AG04449 (cell line): ENCODE measurements around the gene DIP2B.

Source experiments
- CTCF ChIA-PET: fragments of 350-600 bp; formaldehyde crosslinking; extraction: SDS; loops from one replicate; lab custom pipeline; 2021; ENCODE audit warnings: antibody characterized with exemption; lab: Yijun Ruan, JAX
- POLR2A ChIA-PET: fragments of 400-600, 350-600 bp; formaldehyde crosslinking; extraction: SDS; loops from one replicate; lab custom pipeline; 2020; ENCODE audit warnings: antibody characterized with exemption, inconsistent platforms; lab: Yijun Ruan, JAX
- DNase-seq: peaks from one replicate; pipeline ENCODE4 v3.0.0-alpha.2; 2010; ENCODE audit warnings: low read depth, low spot score
- H3K4me3 ChIP-seq: 2 replicates; pipeline ENCODE4 v1.5.1; 2011; ENCODE audit warnings: low read depth, mild to moderate bottlenecking, control low read depth, low read length
- TF ChIP-seq, protein P1 (sequence below): IDR thresholded peaks from one replicate; pipeline ENCODE4 v1.5.1; 2011; ENCODE audit warnings: mild to moderate bottlenecking, moderate library complexity, low read length, control low read depth, inconsistent platforms; ENCODE audit not compliant: insufficient read depth; ENCODE audit errors: missing control alignments

DIP2B gene

DNA sequence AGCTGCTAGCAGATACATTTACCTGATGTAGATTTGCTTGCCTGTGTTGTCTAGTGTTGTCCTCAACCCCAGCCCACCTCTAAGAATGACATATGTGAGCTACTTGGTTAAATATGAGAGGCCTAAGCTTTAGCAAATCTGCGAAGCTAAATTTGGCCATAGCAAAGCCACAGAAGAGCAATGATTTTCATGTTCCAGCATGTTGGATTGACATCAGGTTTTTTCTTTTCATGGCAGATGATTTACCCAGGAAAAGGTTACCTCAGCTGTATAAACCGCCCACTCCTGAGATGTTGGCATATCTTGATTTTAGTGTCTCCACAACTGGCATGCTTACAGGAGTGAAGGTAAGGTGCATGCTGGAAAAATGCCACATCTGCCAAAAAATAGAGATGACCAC, 222.7 kb downstream of the DIP2B start:
- TF ChIP-seq, protein P1, sequence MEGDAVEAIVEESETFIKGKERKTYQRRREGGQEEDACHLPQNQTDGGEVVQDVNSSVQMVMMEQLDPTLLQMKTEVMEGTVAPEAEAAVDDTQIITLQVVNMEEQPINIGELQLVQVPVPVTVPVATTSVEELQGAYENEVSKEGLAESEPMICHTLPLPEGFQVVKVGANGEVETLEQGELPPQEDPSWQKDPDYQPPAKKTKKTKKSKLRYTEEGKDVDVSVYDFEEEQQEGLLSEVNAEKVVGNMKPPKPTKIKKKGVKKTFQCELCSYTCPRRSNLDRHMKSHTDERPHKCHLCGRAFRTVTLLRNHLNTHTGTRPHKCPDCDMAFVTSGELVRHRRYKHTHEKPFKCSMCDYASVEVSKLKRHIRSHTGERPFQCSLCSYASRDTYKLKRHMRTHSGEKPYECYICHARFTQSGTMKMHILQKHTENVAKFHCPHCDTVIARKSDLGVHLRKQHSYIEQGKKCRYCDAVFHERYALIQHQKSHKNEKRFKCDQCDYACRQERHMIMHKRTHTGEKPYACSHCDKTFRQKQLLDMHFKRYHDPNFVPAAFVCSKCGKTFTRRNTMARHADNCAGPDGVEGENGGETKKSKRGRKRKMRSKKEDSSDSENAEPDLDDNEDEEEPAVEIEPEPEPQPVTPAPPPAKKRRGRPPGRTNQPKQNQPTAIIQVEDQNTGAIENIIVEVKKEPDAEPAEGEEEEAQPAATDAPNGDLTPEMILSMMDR: no peak
- POLR2A ChIA-PET: no interaction called here
- CTCF ChIA-PET: no interaction called here
- H3K4me3 ChIP-seq: no peak overlapping the region
- no peak for DNase-seq

DNA sequence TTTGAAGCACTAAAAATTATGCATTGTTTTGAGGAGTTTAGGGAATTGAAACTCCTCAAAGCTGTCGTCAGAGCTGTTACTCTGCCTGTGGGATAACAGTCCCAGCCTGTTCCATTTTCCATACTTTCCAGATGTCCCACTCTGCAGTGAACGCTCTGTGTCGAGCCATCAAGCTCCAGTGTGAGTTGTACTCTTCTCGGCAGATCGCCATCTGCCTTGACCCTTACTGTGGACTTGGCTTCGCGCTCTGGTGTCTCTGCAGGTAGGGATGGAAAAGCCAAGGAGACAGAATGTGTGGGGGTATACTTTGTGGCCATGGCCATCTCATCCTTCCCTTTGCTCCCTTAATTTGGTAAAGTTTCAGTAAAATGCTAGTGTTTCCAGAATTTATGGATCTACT, 223.6 kb downstream of the DIP2B start:
- CTCF ChIA-PET: no interaction called here
- H3K4me3 ChIP-seq: no peak overlapping the region

DNA sequence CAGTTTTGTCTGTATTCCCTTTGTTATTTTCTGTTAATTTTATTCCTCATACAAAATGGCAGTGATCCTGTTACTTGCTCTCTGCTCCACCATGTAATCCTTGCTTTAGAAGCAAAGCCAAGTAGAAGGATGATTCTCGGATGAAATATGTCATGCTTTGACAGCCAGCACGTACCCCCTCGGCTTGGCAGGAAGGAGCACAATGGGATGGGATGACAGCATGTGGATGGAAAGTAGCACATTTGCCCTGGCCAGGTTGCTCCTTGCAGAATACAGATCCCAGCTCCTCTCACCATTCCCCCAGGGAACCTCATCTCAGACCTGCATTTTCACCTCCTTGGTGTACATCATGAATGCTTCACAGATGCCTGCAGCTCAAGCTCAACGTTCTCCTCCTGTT, 224.1 kb downstream of the DIP2B start:
- H3K4me3 ChIP-seq: no peak overlapping the region

More for the DNA sequence above, 223.6 kb downstream of the DIP2B start:
- POLR2A ChIA-PET: no interaction called here
- no peak for DNase-seq
- TF ChIP-seq, protein P1: no peak

DNA sequence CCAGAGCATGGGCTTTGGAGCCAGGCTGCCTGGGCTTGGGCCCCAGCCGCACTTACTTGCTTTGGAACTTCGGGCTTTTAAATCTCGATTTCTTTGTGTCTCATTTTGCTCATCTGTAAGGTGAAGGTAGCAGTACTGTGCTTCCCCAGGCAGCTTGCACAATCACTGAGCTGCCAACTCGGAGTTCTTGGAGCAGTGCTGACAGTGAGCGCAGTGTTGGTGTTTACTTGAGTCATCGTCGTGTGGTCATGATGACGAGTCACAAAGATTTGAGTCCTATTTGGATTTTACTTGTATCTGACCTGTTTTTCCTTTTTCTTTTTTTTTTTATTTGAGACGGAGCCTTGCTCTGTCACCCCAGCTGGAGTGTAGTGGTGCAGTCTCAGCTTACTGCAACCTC, 227.8 kb downstream of the DIP2B start:
- H3K4me3 ChIP-seq: no peak overlapping the region
- DNase-seq: peak; percentile 52
- ChIA-PET CTCF (interaction anchor here (0.9 to 5.7 kb wide), 2 partner anchors 12 to 228 kb away, joined by 3 to 47 read pairs; partner anchors contain the start of gene DIP2B), POLR2A (no interaction called here)
- TF ChIP-seq, protein P1: no peak

More for the DNA sequence above, 224.1 kb downstream of the DIP2B start:
- CTCF ChIA-PET: no interaction called here
- TF ChIP-seq, protein P1: no peak
- POLR2A ChIA-PET: no interaction called here
- no peak for DNase-seq

DNA sequence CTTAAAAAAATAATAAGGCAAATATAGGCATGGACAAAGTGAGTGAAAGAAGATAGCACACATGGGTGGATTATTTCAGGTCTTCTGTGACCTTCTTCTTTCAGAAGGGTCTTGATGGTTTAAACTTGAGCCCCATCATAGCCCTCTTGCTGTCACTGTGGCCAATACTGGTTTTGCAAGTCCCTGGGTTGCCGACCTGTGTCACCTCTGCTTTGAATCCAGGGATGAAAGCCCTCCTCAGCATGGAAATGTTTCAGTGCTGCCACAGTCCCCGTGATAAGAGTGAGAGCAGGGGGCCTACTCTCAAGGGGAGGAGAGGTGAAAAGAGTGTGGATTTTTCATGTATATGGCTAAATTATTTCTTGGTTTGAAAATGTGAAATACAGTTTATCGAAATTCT, 228.9 kb downstream of the DIP2B start:
- DNase-seq: no peak
- ChIA-PET CTCF (interaction anchor here (1.3 to 5.7 kb wide), 4 partner anchors 13 to 229 kb away, joined by 4 to 47 read pairs (median 8); partner anchors contain the start of gene DIP2B), POLR2A (no interaction called here)
- TF ChIP-seq, protein P1: no peak
- no peak overlapping the region for H3K4me3 ChIP-seq

DNA sequence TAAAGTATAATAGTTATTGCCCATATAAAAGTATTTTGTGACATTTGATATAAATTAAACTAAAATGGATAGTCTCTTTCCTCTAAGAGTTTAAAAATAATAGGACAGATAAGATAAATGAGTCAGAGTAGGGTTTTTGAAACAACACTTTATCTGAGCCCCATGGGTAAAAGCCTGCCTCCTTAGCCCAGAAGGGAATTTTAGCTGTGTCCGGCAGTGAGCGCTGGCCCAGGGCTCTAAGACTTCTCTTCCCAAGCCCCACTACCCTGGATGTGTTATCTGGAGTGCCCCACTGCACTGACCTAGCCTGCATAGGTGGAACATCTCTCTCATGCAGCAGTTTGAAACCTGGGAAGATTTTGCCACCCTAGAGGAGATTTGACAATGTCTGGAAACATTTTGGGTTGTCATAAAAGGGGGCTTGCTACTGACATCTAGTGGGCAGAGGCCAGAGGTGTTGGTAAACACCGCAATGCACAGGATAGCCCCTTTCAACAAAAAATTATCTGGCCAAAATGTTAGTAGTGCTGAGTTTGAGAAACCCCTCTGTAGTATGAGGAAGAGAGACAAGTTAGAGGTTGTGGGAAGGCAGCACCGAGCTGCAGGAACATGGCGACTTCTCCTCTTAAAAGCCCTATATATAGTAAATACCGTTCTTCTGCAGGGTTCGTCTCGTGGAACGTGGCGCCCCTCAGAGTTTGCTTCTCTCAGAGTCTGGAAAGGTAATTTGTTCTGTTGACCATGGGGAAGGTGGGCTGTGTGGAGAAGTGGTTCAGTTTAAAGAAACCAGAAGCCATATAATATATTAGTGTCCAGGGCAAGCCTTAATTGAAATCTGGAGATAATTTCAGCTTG, 229.9 kb downstream of the DIP2B start:
- POLR2A ChIA-PET: interaction anchor here (0.5 kb wide), 1 partner anchor 40 kb away, joined by 3 read pairs; no protein-coding TSS in a partner anchor
- no peak overlapping the region for H3K4me3 ChIP-seq
- TF ChIP-seq, protein P1: peak; percentile 61
- no peak for DNase-seq
- CTCF ChIA-PET: interaction anchor here (0.6 to 5.7 kb wide), 13 partner anchors 9 to 659 kb away, joined by 3 to 47 read pairs (median 4); partner anchors contain the start of gene DIP2B
